K562 (cell line): Measurements from ENCODE around the gene NDUFB10. TPM values are rescaled to one million over a fixed set of nuclear protein-coding genes. Genes with fewer than 3 reads are reported as not detected.

Experiments
- BDP1 ChIP-seq: IDR thresholded peaks from 3 replicates; pipeline ENCODE4 v1.6.1; 2011; ENCODE audit not compliant: insufficient read length, insufficient read depth
- E2F3 ChIP-seq: fragments of 250-450 bp; sonication (Bioruptor Pico); IDR thresholded peaks from 2 replicates; pipeline ENCODE4 v1.4.0; 2020; ENCODE audit warnings: mild to moderate bottlenecking
- ELF1 ChIP-seq: fragments of 200-800 bp; sonication (Bioruptor generic); IDR thresholded peaks from 2 replicates; pipeline ENCODE4 v1.6.1; 2016; ENCODE audit warnings: missing genetic modification characterization, missing compliant biosample characterization
- FOS ChIP-seq: IDR thresholded peaks from 3 replicates; pipeline ENCODE4 v1.6.1; 2011; ENCODE audit not compliant: insufficient read length; ENCODE audit errors: extremely low read depth
- FOXJ3 ChIP-seq: sonication (generic); formaldehyde crosslinking; IDR thresholded peaks from 2 replicates; pipeline ENCODE4 v1.4.0; 2020; ENCODE audit warnings: mild to moderate bottlenecking, missing genetic modification reagents
- GTF2E2 ChIP-seq: fragments of 200-800 bp; sonication (Bioruptor generic); IDR thresholded peaks from 2 replicates; pipeline ENCODE4 v1.6.1; 2016; ENCODE audit warnings: missing genetic modification characterization, missing compliant biosample characterization
- JUND ChIP-seq, 2 experiments: IDR thresholded peaks; 2 replicates in 1 of 2; 3 replicates in 1 of 2; pipeline ENCODE4 v1.6.1; 2011; ENCODE audit warnings: borderline replicate concordance in 2 of 2, low read depth in 2 of 2, low read length in 2 of 2, improper control_type of control experiment in 1 of 2, missing biosample characterization in 1 of 2, missing genetic modification characterization in 1 of 2, missing genetic modification reagents in 1 of 2
- NFIC ChIP-seq: fragments of 450-650 bp; IDR thresholded peaks from 2 replicates; pipeline ENCODE4 v1.6.1; 2017; ENCODE audit warnings: mild to moderate bottlenecking, inconsistent platforms
- PKNOX1 ChIP-seq: fragments of 450-650 bp; IDR thresholded peaks from 2 replicates; pipeline ENCODE4 v1.6.1; 2016
- RAD51 ChIP-seq: fragments of 450-650 bp; IDR thresholded peaks from 2 replicates; pipeline ENCODE4 v1.7.1; 2016; ENCODE audit warnings: low read depth, mild to moderate bottlenecking, borderline replicate concordance
- SIN3B ChIP-seq: fragments of 450-650 bp; IDR thresholded peaks from 2 replicates; pipeline ENCODE4 v1.6.1; 2017; ENCODE audit warnings: low read depth, mild to moderate bottlenecking, moderate library complexity
- TCFL5 ChIP-seq: fragments of 250-450 bp; sonication (Bioruptor Pico); conservative IDR thresholded peaks from 2 replicates; pipeline ENCODE4 v1.6.1; 2021; ENCODE audit warnings: mild to moderate bottlenecking, moderate library complexity, matching md5 sums
- UBTF ChIP-seq, 2 experiments: IDR thresholded peaks; 2 replicates each; pipeline ENCODE4 v1.6.1; 2012; ENCODE audit warnings: improper control_type of control experiment in 2 of 2, low read depth in 2 of 2, low read length in 2 of 2, borderline replicate concordance in 1 of 2
- ZNF212 ChIP-seq: fragments of 450-650 bp; formaldehyde crosslinking; IDR thresholded peaks from 2 replicates; pipeline ENCODE4 v1.4.0; 2020; ENCODE audit warnings: mild to moderate bottlenecking
- ZNF655 ChIP-seq: fragments of 250-450 bp; sonication (Bioruptor Pico); IDR thresholded peaks from 2 replicates; pipeline ENCODE4 v1.5.0; 2021
- polyA plus RNA-seq, 8 experiments: library from polyadenylated mRNA; depleted of rRNA in 4 of 8; stranded (reverse) in 5 of 8; unstranded in 3 of 8; fragments of >200 nt; fragmentation: Nextera tagmentation in 2 of 8; fragmentation: Illumina TruSeq in 1 of 8; extraction: Ambion mirVana in 2 of 8; extraction: Trizol in 1 of 8; gene quantifications; 2 replicates each; pipeline versions ENCODE4 v1.2.1 to v1.2.3, GENCODE V29; 2011 to 2014; ENCODE audit warnings: inconsistent platforms in 1 of 8, missing spikeins in 1 of 8
- total RNA-seq, 7 experiments: library from RNA; depleted of rRNA in 6 of 7; stranded (reverse); fragments of >200 nt in 6 of 7; fragmentation: Illumina TruSeq in 2 of 7; extraction: Trizol in 2 of 7; gene quantifications; 2 replicates each; pipeline versions ENCODE4 v1.2.1 to v1.2.3, GENCODE V29; 2011 to 2021; ENCODE audit warnings: low replicate concordance in 1 of 7

NDUFB10 gene
- total and polyA plus RNA-seq, 9 of the 15 experiments (the other 6 are each of a cell fraction or from before 2014, with no cell fraction given): 69.3 to 527 (median 161) TPM

GRCh38 chr16:1963806-1964505 is 4.6 kb downstream of the NDUFB10 start (continued):
- TF ChIP-seq PKNOX1 (no peak), BDP1 (no peak), FOXJ3 (CRISPR knock-in tag) (no peak), JUND (IDR thresholded peaks at IDR 0.05; ENCODE audit: borderline replicate concordance, low read depth, low read length) (no peak), JUND (tag; IDR thresholded peaks at IDR 0.05; ENCODE audit: borderline replicate concordance, low read depth, low read length) (no peak), E2F3 (no peak), ZNF655 (CRISPR knock-in tag) (no peak), FOS (no peak), TCFL5 (CRISPR knock-in tag) (no peak), ZNF212 (CRISPR knock-in tag) (no peak), RAD51 (0 out of 2 replicates have a peak, but pooled peaks have one; percentile 8), NFIC (no peak), GTF2E2 (tag) (no peak), ELF1 (tag) (no peak), SIN3B (no peak), UBTF (IDR thresholded peaks at IDR 0.05; ENCODE audit: borderline replicate concordance in 1 of 2, low read depth in 2 of 2, low read length in 2 of 2) (no peak)
